HG02981 (cell line): Measurements from ENCODE around the gene LBHD1.
"Not testable (repeated sequence)": the region's sequence is repeated elsewhere in the genome, so short reads cannot be mapped to it uniquely, and the experiment has no call there.

ENCODE experiments used
- ATAC-seq: cut with Tn5 transposase; IDR thresholded peaks from one replicate; pipeline ENCODE4 v1.9.1; 2021; ENCODE audit warnings: mild to moderate bottlenecking, moderate library complexity; ENCODE audit not compliant: unreplicated experiment

LBHD1 gene

GRCh38 chr11:62621567-62622470 is 50.2 kb downstream of the LBHD1 start, which contains the start of gene B3GAT3:
Gene B3GAT3, minus strand, starts transcription at chr11:62621986. Its CDS starts 39 bp downstream, at chr11:62621947.
- peak; percentile 92 for ATAC-seq

GRCh38 chr11:62621027-62621566 is 51.0 kb downstream of the LBHD1 start:
- no peak for ATAC-seq

- not testable (repeated sequence) for ATAC-seq
Observed at GRCh38 chr11:62616957-62617356, 55.1 kb downstream of the LBHD1 start.

GRCh38 chr11:62615521-62615920 is 56.5 kb downstream of the LBHD1 start:
- ATAC-seq = no peak

GRCh38 chr11:62614275-62614674 is 57.8 kb downstream of the LBHD1 start:
- ATAC-seq = no peak

GRCh38 chr11:62613291-62613778 is 58.7 kb downstream of the LBHD1 start:
- no peak for ATAC-seq
